Upper lobe of right lung (tissue), 1 donor: ENCODE measurements around the gene KLHL35. TPM values are rescaled to one million over a fixed set of nuclear protein-coding genes. Genes with fewer than 3 reads are reported as not detected.

Source experiments
- ATAC-seq: fragments of 200-7000 bp; cut with Tn5 transposase; one replicate; pipeline ENCODE4 v1.9.1; 2020; ENCODE audit warnings: mild to moderate bottlenecking, moderate library complexity
- DNase-seq: peaks from one replicate; pipeline ENCODE4 v3.0.0-alpha.2; 2020
- H3K27ac ChIP-seq: fragments of 200-600 bp; one replicate; pipeline ENCODE4 v1.8.0; 2022
- H3K27me3 ChIP-seq: fragments of 200-600 bp; one replicate; pipeline ENCODE4 v1.8.0; 2022; ENCODE audit warnings: mild to moderate bottlenecking
- H3K36me3 ChIP-seq: fragments of 200-600 bp; one replicate; pipeline ENCODE4 v1.8.0; 2022
- H3K4me1 ChIP-seq: fragments of 200-600 bp; one replicate; pipeline ENCODE4 v1.8.0; 2022
- H3K4me3 ChIP-seq: fragments of 200-600 bp; one replicate; pipeline ENCODE4 v1.8.0; 2022; ENCODE audit warnings: mild to moderate bottlenecking
- H3K9me3 ChIP-seq: fragments of 200-600 bp; one replicate; pipeline ENCODE4 v1.8.0; 2022
- intact Hi-C: fragments of 100-400 bp; cut with DNase I; formaldehyde crosslinking; loops from one replicate; pipeline ENCODE4 v1.11.0; 2022
- total RNA-seq: library from RNA; stranded (reverse); fragmentation: NEBNext Ultra II Directional; extraction: Animal tissue kit (Norgen Biotek cat#: 25700); gene quantifications from one replicate; pipeline ENCODE4 v1.2.1, GENCODE V29; 2021
- TF ChIP-seq, protein P1 (sequence below): fragments of 200-600 bp; IDR thresholded peaks from one replicate; pipeline ENCODE4 v1.8.0; 2022; ENCODE audit warnings: antibody characterized with exemption
- donor health status: DM: no; HTN: yes; CAD: no; lungs with severe emphysema.

KLHL35 gene
- total RNA-seq, 1 donor from 2014 or later, result 3.4 TPM

- no peaks in the 10 kb centered on the region for H3K4me1 ChIP-seq
- no peaks in the 10 kb centered on the region for H3K27me3 ChIP-seq
- TF ChIP-seq, protein P1, sequence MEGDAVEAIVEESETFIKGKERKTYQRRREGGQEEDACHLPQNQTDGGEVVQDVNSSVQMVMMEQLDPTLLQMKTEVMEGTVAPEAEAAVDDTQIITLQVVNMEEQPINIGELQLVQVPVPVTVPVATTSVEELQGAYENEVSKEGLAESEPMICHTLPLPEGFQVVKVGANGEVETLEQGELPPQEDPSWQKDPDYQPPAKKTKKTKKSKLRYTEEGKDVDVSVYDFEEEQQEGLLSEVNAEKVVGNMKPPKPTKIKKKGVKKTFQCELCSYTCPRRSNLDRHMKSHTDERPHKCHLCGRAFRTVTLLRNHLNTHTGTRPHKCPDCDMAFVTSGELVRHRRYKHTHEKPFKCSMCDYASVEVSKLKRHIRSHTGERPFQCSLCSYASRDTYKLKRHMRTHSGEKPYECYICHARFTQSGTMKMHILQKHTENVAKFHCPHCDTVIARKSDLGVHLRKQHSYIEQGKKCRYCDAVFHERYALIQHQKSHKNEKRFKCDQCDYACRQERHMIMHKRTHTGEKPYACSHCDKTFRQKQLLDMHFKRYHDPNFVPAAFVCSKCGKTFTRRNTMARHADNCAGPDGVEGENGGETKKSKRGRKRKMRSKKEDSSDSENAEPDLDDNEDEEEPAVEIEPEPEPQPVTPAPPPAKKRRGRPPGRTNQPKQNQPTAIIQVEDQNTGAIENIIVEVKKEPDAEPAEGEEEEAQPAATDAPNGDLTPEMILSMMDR, result no peak
- no peaks in the 10 kb centered on the region for H3K36me3 ChIP-seq
- H3K4me3 ChIP-seq, result no peak overlapping the region
- intact Hi-C loops, result no loop called here
- no peaks in the 10 kb centered on the region for H3K9me3 ChIP-seq
- DNase-seq (no peak), ATAC-seq (peak; percentile 50)
- no peak overlapping the region for H3K27ac ChIP-seq
Observed at GRCh38 chr11:75441804-75442132, 8.8 kb upstream of the KLHL35 start.

GRCh38 chr11:75440960-75441803 is 8.2 kb upstream of the KLHL35 start:
- ATAC-seq, result no peak
- intact Hi-C loops, result no loop called here
- TF ChIP-seq, protein P1, result no peak
- Histone ChIP-seq H3K27ac (no peak overlapping the region), H3K27me3 (no peaks in the 10 kb centered on the region), H3K9me3 (no peaks in the 10 kb centered on the region), H3K4me3 (no peak overlapping the region), H3K36me3 (no peaks in the 10 kb centered on the region), H3K4me1 (no peaks in the 10 kb centered on the region)
- no peak for DNase-seq

- no peaks in the 10 kb centered on the region for H3K27me3 ChIP-seq
- TF ChIP-seq, protein P1, result no peak
- DNase-seq (no peak), ATAC-seq (no peak)
- no peaks in the 10 kb centered on the region for H3K9me3 ChIP-seq
- no peaks in the 10 kb centered on the region for H3K4me1 ChIP-seq
- H3K27ac ChIP-seq, result no peak overlapping the region
- H3K4me3 ChIP-seq, result no peak overlapping the region
- H3K36me3 ChIP-seq, result no peaks in the 10 kb centered on the region
- intact Hi-C loops, result no loop called here
Observed at GRCh38 chr11:75439495-75440120, 6.6 kb upstream of the KLHL35 start.

DNA sequence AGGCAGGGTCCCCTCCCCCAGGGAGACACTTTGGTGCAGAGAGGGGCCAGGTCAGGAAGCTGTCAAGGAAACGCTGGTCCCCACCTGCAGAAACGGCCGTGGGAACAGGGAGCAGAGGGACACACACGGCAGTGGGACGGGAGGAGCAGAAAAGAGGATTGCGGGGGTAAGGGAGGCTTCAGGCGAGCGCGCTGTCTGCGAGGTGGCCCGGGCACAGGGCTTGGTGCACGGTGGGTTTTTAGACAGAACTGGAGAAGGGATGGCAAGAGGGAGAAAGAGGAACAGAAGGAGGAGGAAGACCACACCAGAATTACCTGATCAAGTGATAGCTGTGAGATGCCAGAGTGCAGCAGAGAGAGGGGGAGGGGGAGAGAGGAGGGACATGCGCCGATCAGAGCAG is 6.0 kb upstream of the KLHL35 start:
- intact Hi-C loops, result no loop called here
- DNase-seq, result no peak
- TF ChIP-seq, protein P1, result no peak
- no peaks in the 10 kb centered on the region for H3K4me1 ChIP-seq
- no peak overlapping the region for H3K4me3 ChIP-seq
- no peaks in the 10 kb centered on the region for H3K27me3 ChIP-seq
- no peak overlapping the region for H3K27ac ChIP-seq
- H3K36me3 ChIP-seq, result no peaks in the 10 kb centered on the region
- no peaks in the 10 kb centered on the region for H3K9me3 ChIP-seq
- no peak for ATAC-seq

DNA sequence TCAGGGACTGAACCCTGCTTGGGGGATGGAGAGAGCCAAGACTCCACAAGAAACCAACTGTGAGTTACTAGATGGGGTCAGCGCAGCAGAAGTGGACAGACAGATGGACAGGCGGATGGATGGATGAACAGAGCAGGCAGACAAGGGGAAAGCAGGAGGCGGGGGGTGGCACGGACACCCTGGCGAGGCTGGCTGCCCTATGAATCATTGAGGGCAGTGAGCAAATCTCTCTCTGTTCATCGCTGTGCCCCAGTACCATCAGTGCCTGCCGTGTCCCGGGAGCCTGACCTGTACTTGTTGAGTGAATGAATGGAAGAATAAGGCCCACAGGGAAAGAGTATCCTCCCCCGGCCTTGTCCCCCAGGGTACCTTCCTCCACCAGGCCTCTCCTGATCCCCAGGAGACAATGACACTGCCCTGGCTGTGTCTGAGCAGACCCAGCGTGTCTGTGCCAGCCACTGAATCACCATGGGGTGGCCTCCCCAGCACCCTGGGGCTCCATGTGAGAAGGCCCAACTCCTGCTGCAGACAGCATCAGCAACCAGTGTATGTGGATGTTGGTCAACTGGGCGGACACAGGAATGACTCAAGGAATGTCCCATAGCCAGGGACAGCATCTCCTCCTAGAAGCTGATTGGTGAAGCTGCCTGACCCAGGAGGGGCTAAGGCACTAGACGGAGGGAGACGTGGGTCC is 5.1 kb upstream of the KLHL35 start:
- TF ChIP-seq, protein P1, result no peak
- intact Hi-C loops, result no loop called here
- no peak for ATAC-seq
- H3K27me3 ChIP-seq, result no peaks in the 10 kb centered on the region
- no peak for DNase-seq
- H3K9me3 ChIP-seq, result no peaks in the 10 kb centered on the region
- no peaks in the 10 kb centered on the region for H3K36me3 ChIP-seq
- no peak overlapping the region for H3K27ac ChIP-seq
- H3K4me1 ChIP-seq, result no peaks in the 10 kb centered on the region
- H3K4me3 ChIP-seq, result no peak overlapping the region
